Renal pelvis (tissue), 4 donors: ENCODE results near the gene C1orf21. TPM values are rescaled to one million over a fixed set of nuclear protein-coding genes. Genes with fewer than 3 reads are reported as not detected.

ENCODE experiments used
- DNase-seq: peaks from one replicate; pipeline ENCODE4 v3.0.0-alpha.2; 2013
- polyA plus RNA-seq, 3 donors: library from polyadenylated mRNA; unstranded; fragments of 120-200 nt; gene quantifications; one replicate each; pipeline ENCODE4 v1.2.1, GENCODE V29; 2013; ENCODE audit not compliant: insufficient read length in 3 of 3

Gene C1orf21
- polyA plus RNA-seq, 3 donors: 28.2 to 31.9 (median 29.2) TPM

DNA sequence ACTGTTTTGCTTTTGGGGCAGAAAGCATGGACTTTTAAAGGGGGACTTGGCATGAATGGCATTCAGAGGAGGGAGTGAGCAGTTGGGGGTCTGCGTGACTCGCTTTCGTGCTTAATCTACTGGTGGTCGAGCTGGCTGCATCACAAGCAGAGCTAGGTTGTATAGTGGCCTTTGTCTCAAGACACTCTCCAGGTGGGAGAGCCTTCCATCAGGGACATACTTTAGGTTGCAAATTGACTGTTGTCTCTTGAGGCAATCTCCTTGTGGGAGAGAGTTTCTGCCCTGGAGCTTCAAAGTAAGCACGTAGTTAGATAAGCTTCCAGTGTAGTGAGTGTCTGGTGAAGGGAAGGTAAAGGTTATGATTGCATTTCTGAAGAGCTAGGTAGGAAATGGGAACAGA lies 93.9 kb downstream of the C1orf21 start:
- no peak for DNase-seq

DNA sequence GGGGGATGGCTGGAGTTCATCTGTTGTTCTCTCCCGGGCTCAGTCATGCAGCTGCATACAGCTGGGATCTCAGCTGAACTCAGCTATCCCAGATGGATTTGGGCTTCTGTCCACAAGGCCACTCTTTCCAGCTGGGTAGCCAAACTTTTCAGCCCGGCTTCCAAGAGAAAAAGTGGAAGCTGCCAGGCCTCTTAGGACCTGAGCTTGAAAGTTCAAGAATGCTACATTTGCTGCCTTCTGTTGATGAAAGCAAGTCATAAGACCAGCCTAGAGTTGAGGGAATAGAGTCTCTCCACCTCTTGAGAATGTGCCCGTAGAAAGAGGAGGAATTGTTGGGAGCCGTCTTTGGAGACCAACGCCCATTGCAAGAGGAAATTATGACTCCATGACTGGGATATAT lies 95.3 kb downstream of the C1orf21 start:
- no peak for DNase-seq

DNA sequence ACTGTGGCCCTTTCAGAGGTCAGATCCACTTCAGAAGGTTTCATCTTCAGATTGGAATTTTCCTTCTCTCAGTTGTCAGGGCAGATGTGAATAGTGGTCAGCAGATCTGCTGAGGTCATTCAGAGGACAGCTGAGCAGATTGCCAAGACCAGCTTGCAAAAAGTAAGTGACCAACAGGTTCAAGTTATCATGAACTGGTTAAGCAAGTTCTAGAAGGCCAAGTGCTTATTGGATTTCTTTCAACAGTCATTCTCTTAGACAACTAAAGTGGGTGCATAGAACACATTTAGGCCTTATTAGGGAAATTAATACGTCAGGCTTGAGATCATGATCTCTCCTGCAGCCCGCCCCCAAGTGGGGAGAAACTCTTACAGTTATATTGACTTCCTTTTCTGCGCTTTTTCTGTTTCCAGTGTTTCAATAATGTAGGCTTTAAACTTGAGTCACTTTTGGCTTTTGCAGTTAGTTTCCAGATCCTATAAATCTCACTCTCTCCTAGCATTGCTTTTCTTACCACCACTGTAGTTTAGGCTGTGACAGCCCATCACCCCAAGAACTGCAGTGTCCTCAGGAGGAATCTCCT lies 96.4 kb downstream of the C1orf21 start:
- DNase-seq: no peak

DNA sequence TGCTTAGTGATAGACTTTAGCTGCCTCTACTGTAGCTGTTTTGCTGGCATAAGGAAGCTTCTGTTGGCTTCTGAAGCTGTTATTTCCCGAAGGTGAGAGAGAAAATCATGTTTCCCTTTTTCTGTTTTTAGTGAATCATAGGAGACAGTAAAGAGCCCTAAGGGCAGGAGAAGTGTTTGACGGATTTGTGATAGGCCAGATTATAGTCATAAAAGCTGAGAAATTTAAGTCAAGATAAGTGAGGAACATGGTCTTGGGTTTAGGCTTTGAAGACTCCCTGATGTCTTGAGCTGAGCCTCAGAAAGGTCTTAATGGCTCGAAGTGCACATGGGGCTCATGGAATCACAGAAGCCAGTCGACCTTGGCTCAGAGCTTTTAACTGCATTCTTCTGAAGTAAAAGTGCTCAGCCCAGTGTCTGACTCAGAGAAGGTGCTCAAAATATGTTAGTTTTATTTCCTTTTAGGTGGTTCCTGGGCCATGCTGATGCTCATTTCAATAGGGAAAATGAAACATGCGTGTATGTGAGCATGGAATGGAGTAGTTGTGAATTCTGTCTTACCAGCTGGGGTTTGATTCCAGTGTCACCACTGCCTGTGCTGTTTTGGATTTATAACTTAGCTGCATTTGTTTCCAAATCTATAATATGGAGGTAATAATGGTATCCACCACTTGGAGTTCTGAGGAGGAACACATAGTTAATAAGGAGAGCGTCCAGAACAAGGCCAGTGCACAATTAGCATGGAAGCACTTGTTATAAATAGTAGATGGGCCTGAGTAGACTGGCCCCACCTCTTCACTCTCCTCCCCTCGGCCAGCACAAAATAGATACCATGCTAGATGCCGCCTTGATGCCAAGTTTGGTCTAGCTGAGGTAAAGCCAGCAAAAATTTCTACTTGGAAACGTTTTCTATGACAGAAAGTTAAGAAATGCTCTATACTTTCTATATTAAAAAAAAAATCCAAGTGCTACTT lies 99.2 kb downstream of the C1orf21 start:
- DNase-seq: no peak

DNA sequence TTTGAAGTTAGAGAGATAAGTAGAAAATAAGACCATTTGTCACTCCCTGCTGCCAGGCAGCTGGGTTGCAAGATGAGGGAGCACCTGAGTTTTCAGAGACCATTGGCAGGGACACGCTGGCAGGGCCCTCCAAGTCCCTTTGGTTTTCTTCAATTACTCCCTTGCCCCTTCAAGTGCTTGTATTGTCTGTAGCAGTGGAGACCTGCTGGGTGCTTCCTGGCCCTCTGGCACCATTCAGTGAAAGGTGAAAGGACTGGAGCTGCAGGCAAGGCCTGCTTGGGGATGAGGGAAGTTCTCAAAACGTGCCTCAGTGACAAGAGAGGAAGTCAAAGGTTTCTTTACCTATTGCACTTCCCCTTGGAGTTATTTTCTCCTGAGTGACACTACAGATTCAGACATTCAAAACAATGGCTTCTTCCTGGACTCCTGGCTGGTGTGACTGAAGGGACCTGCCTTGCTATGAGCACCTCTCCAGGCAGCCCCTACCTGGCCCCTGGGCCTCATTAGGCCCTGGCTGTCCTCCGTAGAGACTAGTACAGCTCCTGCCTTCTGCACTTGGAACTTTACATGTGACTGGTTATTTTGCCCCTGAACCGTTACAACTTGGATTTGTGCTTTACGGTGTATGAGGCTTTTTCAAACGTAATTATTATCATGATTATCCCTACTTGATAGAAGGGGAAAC lies 100.1 kb downstream of the C1orf21 start:
- DNase-seq: no peak

DNA sequence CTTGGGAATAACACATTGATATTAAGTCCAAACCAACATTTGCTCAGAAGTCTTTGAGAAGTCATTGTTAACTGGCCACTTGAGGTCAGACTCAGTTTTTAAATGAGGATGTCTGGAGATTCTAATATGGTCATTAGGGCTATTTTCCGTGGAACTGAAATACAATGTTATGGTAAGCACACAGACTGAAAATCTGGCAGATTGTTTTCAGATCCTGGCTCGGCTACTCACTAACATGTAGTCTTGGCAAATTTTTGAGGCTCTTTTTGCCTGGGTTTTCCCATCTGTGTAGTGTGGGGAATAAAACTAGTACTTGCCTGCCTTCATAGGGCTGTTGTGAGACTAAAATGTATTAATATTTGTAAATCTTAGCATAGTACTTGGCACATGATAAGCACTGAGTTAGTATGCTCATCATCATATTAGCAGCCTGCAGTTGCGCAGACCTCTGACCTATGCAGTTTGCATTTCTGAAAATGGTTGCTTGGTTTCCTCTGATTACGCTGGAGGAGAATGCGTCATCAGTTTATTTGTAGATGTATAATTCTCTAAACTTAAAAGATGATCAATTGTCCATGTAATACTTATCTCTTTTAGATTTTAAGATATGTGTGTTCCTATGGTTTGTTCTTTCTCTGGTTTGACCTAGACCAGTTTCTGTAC lies 100.8 kb downstream of the C1orf21 start:
- DNase-seq: no peak

DNA sequence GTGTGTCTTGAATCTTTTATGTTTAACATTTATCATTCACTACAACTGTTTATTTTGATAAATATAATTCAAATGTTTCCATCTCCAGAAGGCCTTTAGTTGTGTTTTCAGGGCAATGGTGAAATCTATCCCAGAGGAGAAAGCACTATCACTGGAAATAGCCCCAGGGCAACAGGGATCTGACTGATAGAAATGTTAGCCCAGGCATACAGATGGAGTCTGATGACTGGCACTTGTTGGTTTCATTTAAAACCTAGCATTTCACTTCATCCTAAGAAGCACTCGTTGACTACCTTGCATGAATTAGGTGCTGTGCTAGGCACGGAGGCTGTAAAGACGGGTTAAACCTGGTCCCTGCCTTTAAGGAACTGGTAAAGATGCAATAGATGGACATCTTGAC lies 103.1 kb downstream of the C1orf21 start:
- no peak for DNase-seq

DNA sequence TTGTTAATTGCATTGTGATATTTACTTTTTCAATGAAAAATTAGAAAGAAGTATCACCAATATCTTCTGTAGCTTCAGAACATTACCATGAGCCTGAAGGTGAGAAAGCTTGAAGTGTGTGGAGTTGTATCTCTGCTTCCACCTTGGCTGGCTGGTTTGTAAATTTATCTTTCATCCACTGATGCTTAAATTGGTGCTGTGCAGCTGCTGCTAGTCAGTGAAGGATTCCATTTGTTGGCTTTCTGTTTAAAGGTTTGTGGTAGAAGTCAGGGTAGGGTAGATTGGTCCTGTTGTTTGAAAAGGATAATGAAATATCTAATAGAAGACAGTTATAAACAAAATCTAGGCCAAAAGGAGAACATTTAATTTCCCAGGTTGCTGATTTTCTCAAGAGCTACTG lies 105.7 kb downstream of the C1orf21 start:
- no peak for DNase-seq

DNA sequence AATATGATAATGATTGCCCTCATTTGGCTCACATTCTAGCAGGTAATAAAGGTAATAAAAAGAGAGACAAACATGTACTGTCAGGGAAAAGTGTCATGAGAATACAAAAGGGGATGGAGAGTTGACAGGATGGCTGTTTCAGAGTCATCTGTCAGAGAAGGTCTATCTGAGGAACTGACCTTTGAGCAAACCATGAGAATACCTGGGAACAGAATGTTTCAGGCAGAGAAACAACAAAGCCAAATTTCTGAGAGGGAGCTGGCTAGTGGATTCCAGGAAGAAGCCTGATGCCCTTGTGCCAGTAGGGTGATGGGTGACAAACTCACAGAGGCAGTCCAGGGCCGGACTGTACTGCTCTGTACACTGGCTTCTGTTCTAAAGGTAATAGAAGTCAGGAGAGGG lies 107.2 kb downstream of the C1orf21 start:
- DNase-seq: no peak

DNA sequence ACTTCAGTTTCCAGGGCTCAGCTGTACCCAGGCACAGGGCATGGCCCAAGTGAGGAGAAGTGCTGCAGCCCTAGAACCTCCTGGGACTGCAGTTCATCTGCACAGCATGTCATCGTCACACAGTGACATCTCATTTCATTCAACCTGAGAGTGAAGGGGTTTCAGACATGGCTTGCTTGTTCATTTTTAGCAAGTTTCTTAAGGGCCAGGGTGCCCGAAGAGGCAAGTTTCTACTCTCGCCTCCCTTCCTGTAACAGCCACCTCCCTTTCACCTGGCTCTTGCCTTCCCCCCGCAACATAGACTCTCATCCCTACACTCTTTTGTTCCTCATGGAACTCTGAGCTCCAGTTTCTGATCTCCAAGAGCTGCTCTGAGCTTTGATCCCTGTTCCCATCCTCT lies 108.1 kb downstream of the C1orf21 start:
- DNase-seq: no peak

DNA sequence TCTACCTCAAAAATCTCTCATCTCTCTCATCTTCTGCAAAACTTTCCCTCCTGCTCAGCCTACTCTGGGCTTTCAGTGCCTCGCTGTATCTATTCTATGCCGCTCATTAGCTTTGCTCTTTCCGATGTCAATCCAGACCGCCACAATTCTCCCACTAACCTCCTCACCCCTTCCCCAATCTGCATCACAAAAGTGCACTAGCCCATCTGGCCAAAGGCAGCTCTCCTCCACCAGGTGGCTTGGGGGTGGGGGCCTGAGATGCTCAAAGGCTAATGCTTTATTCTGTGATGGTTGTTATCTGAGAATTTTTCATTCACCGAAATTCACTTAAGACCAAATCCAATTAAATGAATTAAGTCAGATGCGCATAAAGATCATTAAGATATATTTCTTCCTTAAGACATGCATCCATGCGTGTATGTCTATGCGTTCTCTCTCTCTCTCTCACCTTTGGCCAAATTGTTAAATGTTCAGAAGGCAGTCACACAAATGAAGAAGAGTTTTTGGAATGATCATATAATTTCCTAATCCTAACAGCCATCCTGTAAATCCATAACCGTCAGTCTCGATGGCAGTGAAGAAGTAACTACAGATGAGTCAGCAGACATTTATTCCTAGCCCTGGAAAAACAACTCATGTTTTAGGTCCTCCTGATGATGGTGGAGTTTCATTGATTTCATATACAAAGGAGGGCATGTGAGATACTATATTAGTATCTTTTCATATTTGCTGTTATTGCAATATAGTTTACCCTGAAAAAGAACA lies 111.3 kb downstream of the C1orf21 start:
- DNase-seq: no peak

DNA sequence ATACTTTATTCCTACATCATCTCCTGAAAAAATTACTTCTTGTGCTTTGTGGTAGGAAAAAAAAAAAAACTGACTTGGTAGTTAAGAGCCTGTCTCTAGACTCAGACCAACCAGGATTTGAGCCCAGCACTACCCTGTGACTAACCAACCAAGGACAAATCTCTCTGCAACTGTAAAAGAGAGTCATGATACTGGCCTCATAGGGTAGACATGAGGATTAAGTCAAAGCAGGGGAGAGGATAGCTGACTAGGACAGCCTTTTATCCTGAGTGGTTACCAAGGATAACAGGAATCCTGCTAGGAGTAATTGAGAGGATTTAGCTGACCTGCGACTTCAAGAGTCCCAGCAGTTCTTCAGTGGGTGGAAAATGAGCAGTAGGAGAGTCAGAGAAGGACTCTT lies 112.8 kb downstream of the C1orf21 start:
- DNase-seq: no peak

DNA sequence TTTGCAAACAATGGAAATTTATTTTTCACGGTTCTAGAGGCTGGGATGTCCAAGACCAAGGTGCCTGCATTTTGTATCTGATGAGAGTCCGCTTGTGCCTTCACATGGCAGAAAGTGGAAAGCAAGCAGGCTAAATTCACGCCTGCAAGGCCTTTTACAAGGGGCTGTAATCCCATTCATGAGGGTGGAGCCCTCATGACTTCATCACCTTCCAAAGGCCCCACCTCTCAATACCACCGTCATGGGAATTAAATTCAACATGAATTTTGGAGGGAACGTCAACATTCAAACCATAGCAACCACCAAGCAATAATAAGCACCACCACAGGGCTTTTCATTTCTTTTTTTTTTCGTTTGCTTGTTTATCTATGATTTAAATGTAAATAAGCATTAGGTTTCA lies 115.3 kb downstream of the C1orf21 start:
- no peak for DNase-seq

DNA sequence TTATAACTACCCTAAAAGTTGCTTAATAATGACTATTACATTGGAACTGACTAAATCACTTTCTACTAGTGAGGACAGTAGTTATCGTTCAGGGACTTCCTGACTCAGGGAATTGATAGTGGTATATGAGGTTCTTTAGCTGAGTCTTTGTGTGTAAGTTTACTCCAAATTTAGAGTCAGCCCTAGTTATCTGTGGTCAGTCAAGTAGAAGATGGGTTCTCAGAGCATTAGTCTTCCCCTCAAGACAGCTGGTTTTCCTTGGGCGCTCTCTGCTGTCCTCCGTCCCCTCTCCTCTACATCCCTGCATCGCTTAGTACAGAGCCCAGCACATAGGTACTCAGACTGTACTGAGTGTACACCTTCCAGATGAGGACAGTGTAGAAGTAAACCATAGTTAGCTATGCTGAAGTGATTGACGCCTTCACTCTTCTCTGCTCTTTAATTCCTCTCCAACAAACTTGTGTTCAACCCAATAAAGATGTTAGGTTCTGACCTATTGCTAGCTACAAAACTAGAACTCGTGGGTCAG lies 116.5 kb downstream of the C1orf21 start:
- DNase-seq: no peak

DNA sequence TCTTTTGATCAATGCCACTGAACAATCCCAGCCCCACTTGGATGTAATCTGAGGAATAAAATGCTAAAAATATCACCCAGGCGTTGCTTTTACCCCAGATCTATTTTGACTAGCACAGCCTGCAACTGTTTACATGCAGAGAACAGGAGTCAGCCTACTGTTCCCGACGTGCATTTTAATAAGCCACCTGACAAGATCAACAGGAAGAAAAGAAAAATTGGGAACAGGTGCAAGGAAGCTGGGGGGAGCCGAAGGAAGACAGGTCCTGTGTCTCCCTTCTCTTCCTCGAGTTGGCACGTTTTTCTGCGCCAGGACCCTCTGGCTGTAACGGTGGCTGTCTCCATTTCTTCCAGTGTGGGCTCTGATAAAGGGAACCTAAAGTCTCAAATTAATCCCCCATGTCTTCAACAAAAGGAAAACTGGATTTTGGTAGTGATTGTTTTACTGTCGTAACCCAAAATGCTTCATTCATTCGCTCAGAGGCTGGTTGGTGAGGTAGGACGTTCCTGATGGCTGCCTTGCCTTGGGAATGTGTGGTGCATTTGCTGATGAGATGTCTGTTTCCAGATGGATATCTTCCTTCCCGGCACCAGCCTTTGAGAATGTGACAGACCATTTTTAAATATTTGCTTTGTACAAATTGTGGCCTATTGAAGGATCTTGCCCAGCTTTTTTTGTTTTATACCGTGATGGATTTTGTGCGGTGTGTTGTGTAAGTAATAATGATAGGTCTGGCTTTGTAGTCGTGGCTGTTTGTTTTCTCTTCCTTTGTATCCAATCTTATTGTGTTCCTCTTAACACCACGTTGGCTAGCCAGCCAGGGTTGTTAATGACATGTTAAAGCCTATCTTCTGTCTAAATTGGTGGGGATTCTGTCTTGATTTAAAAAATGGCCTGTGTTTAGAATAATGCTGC lies 117.5 kb downstream of the C1orf21 start:
- no peak for DNase-seq

DNA sequence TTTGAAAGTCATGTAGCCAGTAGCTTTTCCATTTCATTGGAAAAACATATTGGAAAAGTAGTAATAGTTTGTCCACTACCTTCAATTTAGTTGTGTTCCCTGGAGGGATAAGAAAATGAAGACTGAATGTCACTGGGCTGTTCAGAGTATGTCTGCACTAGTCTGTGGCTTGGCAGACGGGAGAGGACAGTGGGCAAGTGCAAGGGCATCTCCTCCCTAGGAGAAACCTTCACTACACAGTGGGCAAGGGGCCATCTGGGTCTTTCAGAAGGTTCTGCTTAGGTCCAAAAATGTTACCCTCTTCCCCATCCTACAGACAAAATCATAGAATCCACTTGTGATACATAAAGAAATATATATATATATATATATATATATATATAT lies 118.1 kb downstream of the C1orf21 start:
- DNase-seq: no peak

DNA sequence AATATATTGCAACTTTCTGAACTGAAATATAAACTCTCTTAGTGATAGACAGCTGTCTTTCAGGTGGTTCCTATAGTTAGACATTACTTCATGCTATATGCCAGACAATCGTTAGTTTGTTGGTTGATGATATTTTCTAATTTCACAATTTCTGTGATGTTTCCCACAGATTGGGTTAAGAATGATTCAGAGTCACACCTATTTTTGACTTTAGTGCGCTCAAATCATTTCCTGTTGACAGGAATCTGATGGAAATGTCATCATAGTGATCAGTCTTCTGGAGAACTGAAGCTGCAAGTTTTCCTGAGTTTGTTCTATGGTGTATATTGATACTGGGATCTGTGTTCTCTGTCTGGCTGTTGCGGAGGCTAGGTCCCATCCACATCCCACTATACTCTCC lies 119.7 kb downstream of the C1orf21 start:
- no peak for DNase-seq

DNA sequence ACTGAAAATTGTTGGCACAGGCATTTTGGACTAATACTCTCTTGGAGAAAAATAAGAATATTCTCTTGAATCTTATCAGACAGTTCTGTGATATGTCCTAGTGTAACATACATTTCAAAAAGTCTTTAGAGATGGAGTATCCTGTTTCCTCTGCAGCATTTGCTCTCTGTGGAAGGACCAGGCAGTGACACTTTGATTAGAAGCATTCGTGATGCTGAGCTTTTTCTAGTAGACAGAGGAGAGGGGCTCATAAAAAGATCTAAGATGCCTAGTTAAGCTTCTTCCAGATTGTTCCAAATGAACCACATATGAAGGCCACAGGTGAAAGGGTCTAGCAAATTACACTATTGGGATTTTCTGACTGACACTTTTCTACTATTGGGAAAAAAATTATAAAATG lies 120.3 kb downstream of the C1orf21 start:
- no peak for DNase-seq

DNA sequence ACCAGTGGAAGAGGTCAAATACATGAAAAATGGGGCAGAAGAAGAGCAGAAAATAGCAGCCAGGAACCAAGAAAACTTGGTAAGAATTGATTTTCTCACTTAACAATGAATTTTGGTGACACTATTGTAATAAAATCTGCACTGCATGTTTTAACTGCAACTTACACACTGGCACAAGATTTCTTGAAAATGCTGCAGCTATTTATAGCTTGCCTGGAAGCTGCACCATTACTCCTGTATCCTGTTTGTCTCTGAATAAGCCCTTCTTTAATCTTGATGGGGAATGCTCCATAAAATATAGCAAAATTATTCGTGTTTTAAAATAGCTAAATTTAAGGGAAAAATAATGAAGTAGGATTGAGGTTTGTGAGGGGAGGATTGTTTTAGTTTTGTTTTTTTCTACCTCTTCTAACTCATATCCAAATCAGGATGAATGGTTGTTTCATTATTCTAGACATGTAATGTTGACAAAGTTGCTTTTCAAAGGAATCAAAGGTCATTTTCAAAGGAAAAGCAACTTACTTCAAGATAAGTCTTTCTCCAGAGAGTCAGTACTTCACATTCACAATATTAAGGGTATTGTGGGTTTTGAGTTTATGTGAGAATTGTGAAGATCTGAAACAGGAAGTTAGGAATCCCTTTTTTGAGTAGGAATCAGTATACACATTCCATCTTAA lies 120.9 kb downstream of the C1orf21 start:
- no peak for DNase-seq

DNA sequence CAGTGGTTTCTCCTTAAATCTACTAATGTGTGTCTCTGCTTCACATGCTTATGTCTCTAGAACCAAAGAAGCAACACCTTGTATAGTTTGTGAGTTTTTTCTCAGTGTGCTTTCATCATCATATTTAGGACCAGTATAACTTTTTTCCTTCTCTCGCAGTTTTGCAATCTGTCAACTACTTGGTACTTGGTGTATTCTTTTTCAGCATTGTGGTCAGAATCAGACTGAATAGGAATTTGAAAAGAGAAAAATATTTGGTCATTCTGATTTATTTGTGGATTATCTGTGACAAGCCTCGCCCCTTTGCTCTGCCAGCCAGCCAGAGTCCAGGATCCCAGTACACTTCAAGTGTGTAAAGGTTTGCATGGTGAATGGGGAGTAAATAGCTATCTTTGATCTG lies 122.3 kb downstream of the C1orf21 start:
- no peak for DNase-seq
